IMR-90 (cell line): ENCODE data around the gene LDLRAD4. TPM values are rescaled to one million over a fixed set of nuclear protein-coding genes. Genes with fewer than 3 reads are reported as not detected.

Source experiments
- ATAC-seq: fragments of 200-7000 bp; cut with Tn5 transposase; 2 replicates; pipeline ENCODE4 v1.9.1; 2020; ENCODE audit warnings: low read depth, mild to moderate bottlenecking, moderate library complexity
- BruUV-seq: library from RNA; stranded (reverse); fragments of 400-500 nt; replicated peaks from 2 replicates; lab custom pipeline; 2021; lab: Mats Ljungman, UMichigan
- CTCF ChIA-PET: fragments of 300-600 bp; formaldehyde crosslinking; extraction: SDS; loops from one replicate; lab custom pipeline; 2021; ENCODE audit warnings: antibody characterized with exemption; lab: Yijun Ruan, JAX
- POLR2A ChIA-PET: fragments of 300-600 bp; sonication (Branson Sonifier 250); formaldehyde crosslinking; loops from one replicate; lab custom pipeline; 2022; ENCODE audit warnings: antibody characterized with exemption; ENCODE audit not compliant: unreplicated experiment; lab: Charles Lee
- DNase-seq: peaks from one replicate; pipeline ENCODE4 v3.0.0; 2013
- H2AFZ ChIP-seq: replicated peaks from 2 replicates; pipeline ENCODE3; 2013; ENCODE audit warnings: low read length, mild to moderate bottlenecking; ENCODE audit not compliant: poor library complexity
- H2AK5ac ChIP-seq: 2 replicates; pipeline ENCODE4 v1.6.1; 2013; ENCODE audit warnings: low read depth, low read length, inconsistent platforms
- H2AK9ac ChIP-seq: replicated peaks from 2 replicates; pipeline ENCODE3; 2013; ENCODE audit warnings: mild to moderate bottlenecking, low read depth, low read length, moderate library complexity; ENCODE audit not compliant: poor library complexity
- H2BK120ac ChIP-seq: 2 replicates; pipeline ENCODE4 v1.6.1; 2013; ENCODE audit warnings: low read depth, low read length, inconsistent platforms
- H2BK15ac ChIP-seq: 3 replicates; pipeline ENCODE4 v1.6.1; 2013; ENCODE audit warnings: low read depth, low read length, inconsistent platforms
- H2BK20ac ChIP-seq: 2 replicates; pipeline ENCODE4 v1.6.1; 2013; ENCODE audit warnings: low read depth, mild to moderate bottlenecking, inconsistent platforms, low read length, moderate library complexity
- H2BK5ac ChIP-seq: 2 replicates; pipeline ENCODE4 v1.6.1; 2013; ENCODE audit warnings: mild to moderate bottlenecking, low read depth, low read length, inconsistent platforms; ENCODE audit not compliant: poor library complexity, severe bottlenecking
- H3K14ac ChIP-seq: replicated peaks from 2 replicates; pipeline ENCODE4 v1.6.1; 2013; ENCODE audit warnings: low read depth, low read length, inconsistent platforms
- H3K18ac ChIP-seq: 2 replicates; pipeline ENCODE4 v1.6.1; 2013; ENCODE audit warnings: low read depth, low read length, control low read depth
- H3K23ac ChIP-seq: 2 replicates; pipeline ENCODE4 v1.6.1; 2013; ENCODE audit warnings: low read depth, low read length, inconsistent platforms
- H3K27ac ChIP-seq: 2 replicates; pipeline ENCODE4 v1.5.1; 2013; ENCODE audit warnings: mild to moderate bottlenecking, control low read depth, low read length; ENCODE audit not compliant: insufficient read depth
- H3K27me3 ChIP-seq: 2 replicates; pipeline ENCODE4 v1.6.1; 2013; ENCODE audit warnings: low read length; ENCODE audit not compliant: control insufficient read depth, insufficient read depth
- H3K36me3 ChIP-seq: 2 replicates; pipeline ENCODE4 v1.6.1; 2013; ENCODE audit warnings: low read length, mixed read lengths; ENCODE audit not compliant: control insufficient read depth, insufficient read depth
- H3K4ac ChIP-seq: 2 replicates; pipeline ENCODE4 v1.6.1; 2013; ENCODE audit warnings: low read depth, low read length, inconsistent platforms
- H3K4me1 ChIP-seq: 2 replicates; pipeline ENCODE4 v1.6.1; 2013; ENCODE audit warnings: low read length, mixed read lengths; ENCODE audit not compliant: control insufficient read depth, insufficient read depth
- H3K4me2 ChIP-seq: 2 replicates; pipeline ENCODE4 v1.6.1; 2013; ENCODE audit warnings: low read depth, mild to moderate bottlenecking, control low read depth, low read length, moderate library complexity
- H3K4me3 ChIP-seq: 2 replicates; pipeline ENCODE4 v1.5.1; 2013; ENCODE audit warnings: low read depth, mild to moderate bottlenecking, control low read depth, low read length, moderate library complexity; ENCODE audit not compliant: insufficient read depth
- H3K56ac ChIP-seq: 2 replicates; pipeline ENCODE4 v1.6.1; 2013; ENCODE audit warnings: low read length, inconsistent platforms; ENCODE audit not compliant: insufficient read depth; ENCODE audit errors: extremely low read depth
- H3K79me1 ChIP-seq, 2 experiments: 2 replicates each; pipeline ENCODE4 v1.6.1; 2013; ENCODE audit warnings: low read length in 2 of 2, inconsistent platforms in 1 of 2, low read depth in 1 of 2
- H3K9ac ChIP-seq: 2 replicates; pipeline ENCODE4 v1.6.1; 2013; ENCODE audit warnings: low read depth, low read length, control low read depth
- H3K9me1 ChIP-seq: 2 replicates; pipeline ENCODE4 v1.6.1; 2013; ENCODE audit warnings: low read length, inconsistent platforms; ENCODE audit not compliant: insufficient read depth
- H3K9me3 ChIP-seq: 2 replicates; pipeline ENCODE4 v1.6.1; 2013; ENCODE audit warnings: low read length; ENCODE audit not compliant: control insufficient read depth, insufficient read depth
- H4K20me1 ChIP-seq: 2 replicates; pipeline ENCODE4 v1.6.1; 2013; ENCODE audit warnings: low read length, inconsistent platforms; ENCODE audit not compliant: insufficient read depth
- H4K5ac ChIP-seq: 2 replicates; pipeline ENCODE4 v1.6.1; 2013; ENCODE audit warnings: mild to moderate bottlenecking, low read depth, low read length, control low read depth
- H4K8ac ChIP-seq, 2 experiments: 2 replicates each; pipeline ENCODE4 v1.6.1; 2013; ENCODE audit warnings: low read depth in 2 of 2, low read length in 2 of 2, control low read depth in 1 of 2, inconsistent platforms in 1 of 2
- H4K91ac ChIP-seq: 2 replicates; pipeline ENCODE4 v1.6.1; 2013; ENCODE audit warnings: low read depth, low read length, inconsistent platforms; ENCODE audit not compliant: insufficient read depth
- BHLHE40 ChIP-seq: fragments of 150-350 bp; IDR thresholded peaks from 2 replicates; pipeline ENCODE4 v1.6.1; 2016; ENCODE audit warnings: mild to moderate bottlenecking, low read depth, low read length
- CEBPB ChIP-seq: IDR thresholded peaks from 2 replicates; pipeline ENCODE4 v1.6.1; 2012; ENCODE audit warnings: low read depth, low read length, improper control_type of control experiment
- CHD1 ChIP-seq: IDR thresholded peaks from 2 replicates; pipeline ENCODE4 v1.6.1; 2012; ENCODE audit warnings: low read depth, low read length, improper control_type of control experiment
- CTCF ChIP-seq: conservative IDR thresholded peaks from 2 replicates; pipeline ENCODE4 v1.5.1; 2012; ENCODE audit warnings: mild to moderate bottlenecking, low read depth, low read length, improper control_type of control experiment
- MAFK ChIP-seq: IDR thresholded peaks from 2 replicates; pipeline ENCODE4 v1.6.1; 2012; ENCODE audit warnings: low read depth, low read length, improper control_type of control experiment
- MAZ ChIP-seq: IDR thresholded peaks from 2 replicates; pipeline ENCODE4 v1.6.1; 2012; ENCODE audit warnings: low read depth, mild to moderate bottlenecking, low read length, improper control_type of control experiment, moderate library complexity, borderline replicate concordance
- MXI1 ChIP-seq: IDR thresholded peaks from 2 replicates; pipeline ENCODE4 v1.6.1; 2012; ENCODE audit warnings: low read depth, mild to moderate bottlenecking, low read length, moderate library complexity, borderline replicate concordance
- RAD21 ChIP-seq: IDR thresholded peaks from 2 replicates; pipeline ENCODE4 v1.6.1; 2012; ENCODE audit warnings: low read length, improper control_type of control experiment
- RFX5 ChIP-seq: IDR thresholded peaks from 2 replicates; pipeline ENCODE4 v1.8.0; 2012; ENCODE audit warnings: low read depth, mild to moderate bottlenecking, low read length, moderate library complexity
- USF2 ChIP-seq: fragments of 150-350 bp; IDR thresholded peaks from 2 replicates; pipeline ENCODE4 v1.6.1; 2017; ENCODE audit warnings: mild to moderate bottlenecking, antibody characterized with exemption, low read length, low read depth
- WGBS, 2 experiments: methylation state at CpG; one replicate each; pipeline versions ENCODE4 v1.1.5 to v1.1.7; 2013; ENCODE audit warnings: missing lambda C conversion rate in 2 of 2; ENCODE audit not compliant: insufficient read length in 1 of 2; ENCODE audit errors: extremely low coverage in 2 of 2; 5-methylcytosine and 5-hydroxymethylcytosine counted together
- dilution Hi-C: fragments of 300-500 bp; cut with HindIII; formaldehyde crosslinking; loops from one replicate; pipeline ENCODE4 v1.14.3; 2018; ENCODE audit warnings: low sequenced_read_pairs; ENCODE audit not compliant: unreplicated experiment
- in situ Hi-C: fragments of 300-500 bp; cut with MboI; formaldehyde crosslinking; loops from 3 replicates; pipeline ENCODE4 v1.14.3; 2019; ENCODE audit warnings: low sequenced_read_pairs, inconsistent platforms, mixed read lengths
- intact Hi-C: fragments of 100-400 bp; cut with micrococcal nuclease; formaldehyde crosslinking; loops from 2 replicates; pipeline ENCODE4 v1.10.0; 2022
- polyA plus RNA-seq, 3 experiments: library from polyadenylated mRNA; depleted of rRNA; stranded (reverse); fragments of >200 nt; gene quantifications; 2 replicates each; pipeline ENCODE4 v1.2.3, GENCODE V29; 2012; ENCODE audit warnings: low replicate concordance in 1 of 3
- total RNA-seq: library from RNA; depleted of rRNA; stranded (reverse); fragments of >200 nt; gene quantifications from 2 replicates; pipeline ENCODE4 v1.2.3, GENCODE V29; 2012

LDLRAD4 gene
- total and polyA plus RNA-seq, 2 of the 4 experiments (the other 2 are of a cell fraction), result not detected

GRCh38 chr18:13395577-13395976, 177.0 kb downstream of the LDLRAD4 start:
- CTCF ChIA-PET, result no interaction called here
- no peak for ATAC-seq
- Histone ChIP-seq H3K27ac (no peak overlapping the region), H3K36me3 (no peaks in the 10 kb centered on the region), H3K4me1 (no peaks in the 10 kb centered on the region), H2BK5ac (no peak overlapping the region), H4K20me1 (no peaks in the 10 kb centered on the region), H4K5ac (no peak overlapping the region), H3K14ac (no peak overlapping the region), H3K4me3 (no peak overlapping the region), H3K9me3 (no peaks in the 10 kb centered on the region), H3K4me2 (no peak overlapping the region), H2AK5ac (no peak overlapping the region), H3K18ac (no peak overlapping the region), H2AK9ac (no peak overlapping the region), H3K9ac (no peak overlapping the region), H3K4ac (no peak overlapping the region), H2BK15ac (no peak overlapping the region), H3K23ac (no peak overlapping the region), H3K56ac (no peak overlapping the region), H3K79me1 (no peaks in the 10 kb centered on the region), H4K8ac (no peak overlapping the region), H4K91ac (no peak overlapping the region), H2BK120ac (no peak overlapping the region), H3K9me1 (no peaks in the 10 kb centered on the region), H2BK20ac (no peak overlapping the region), H3K27me3 (peaks cover 8% of the 10 kb centered on the region), H2AFZ (no peak overlapping the region)
- no peak for DNase-seq
- no CpG with 5 or more reads among the region's 22 CpGs for WGBS, 2 experiments
- no TSS peak for BruUV-seq
- dilution Hi-C loops (no loop called here), intact Hi-C loops (no loop called here), in situ Hi-C loops (no loop called here)
- POLR2A ChIA-PET, result no interaction called here
- TF ChIP-seq BHLHE40 (no peak), RAD21 (no peak), CTCF (no peak), RFX5 (no peak), MXI1 (no peak), USF2 (no peak), MAFK (no peak), MAZ (no peak), CHD1 (no peak), CEBPB (no peak)
